NCI-H524 (cell line): ENCODE results near the gene GNAI2.
A peak's percentile ranks its signal among the peaks of the same experiment; 100 is the strongest.
"Not testable (repeated sequence)": the region's sequence is repeated elsewhere in the genome, so short reads cannot be mapped to it uniquely, and the experiment has no call there.

ENCODE experiments used
- DNase-seq, 2 experiments: peaks; one replicate each; lab custom pipeline; 2025; lab: John Stamatoyannopoulos, UW

Gene GNAI2

GRCh38 chr3:50245251-50245745, 9.3 kb downstream of the GNAI2 start:
- no peak for DNase-seq

GRCh38 chr3:50245831-50246516, 10.0 kb downstream of the GNAI2 start:
- DNase-seq, result peak; percentile 35 to 63

- no peak for DNase-seq
Observed at GRCh38 chr3:50246517-50246954, 10.5 kb downstream of the GNAI2 start.

GRCh38 chr3:50248387-50248786, 12.4 kb downstream of the GNAI2 start:
- DNase-seq, result no peak

- DNase-seq, result no peak
Observed at GRCh38 chr3:50249457-50249856, 13.5 kb downstream of the GNAI2 start.

- no peak for DNase-seq
Observed at GRCh38 chr3:50250514-50250913, 14.5 kb downstream of the GNAI2 start.

- DNase-seq, result no peak
Observed at GRCh38 chr3:50251220-50251619, 15.2 kb downstream of the GNAI2 start.

- DNase-seq, result no peak
Observed at GRCh38 chr3:50254577-50255250, 18.7 kb downstream of the GNAI2 start.

GRCh38 chr3:50255251-50255615, 19.2 kb downstream of the GNAI2 start:
- DNase-seq, result no peak

- peak; percentile 39 to 64 for DNase-seq
Observed at GRCh38 chr3:50256978-50257890, 21.2 kb downstream of the GNAI2 start.

- DNase-seq, result no peak
Observed at GRCh38 chr3:50258029-50258680, 22.2 kb downstream of the GNAI2 start.

GRCh38 chr3:50258979-50259378, 23.0 kb downstream of the GNAI2 start:
- DNase-seq, result no peak

- peak in 1 of 2 experiments; percentile 56 for DNase-seq
Observed at GRCh38 chr3:50259432-50260026, 23.5 kb downstream of the GNAI2 start.

GRCh38 chr3:50260027-50260941, 24.3 kb downstream of the GNAI2 start:
- peak; percentile 43 to 75 for DNase-seq

GRCh38 chr3:50260942-50261441, 25.0 kb downstream of the GNAI2 start:
- no peak for DNase-seq

GRCh38 chr3:50261505-50261904, 25.5 kb downstream of the GNAI2 start:
- DNase-seq, result no peak

- not testable (repeated sequence) for DNase-seq
Observed at GRCh38 chr3:50262200-50262599, 26.2 kb downstream of the GNAI2 start.

GRCh38 chr3:50262778-50263177, 26.8 kb downstream of the GNAI2 start:
- no peak for DNase-seq

GRCh38 chr3:50263478-50264382, 27.7 kb downstream of the GNAI2 start:
- DNase-seq, result no peak
